Measurements from ENCODE around the gene SERTAD3. TPM values are rescaled to one million over a fixed set of nuclear protein-coding genes. Genes with fewer than 3 reads are reported as not detected.

SERTAD3 gene
- total RNA-seq, 1 experiment from 2014 or later: 26.3 TPM

DNA sequence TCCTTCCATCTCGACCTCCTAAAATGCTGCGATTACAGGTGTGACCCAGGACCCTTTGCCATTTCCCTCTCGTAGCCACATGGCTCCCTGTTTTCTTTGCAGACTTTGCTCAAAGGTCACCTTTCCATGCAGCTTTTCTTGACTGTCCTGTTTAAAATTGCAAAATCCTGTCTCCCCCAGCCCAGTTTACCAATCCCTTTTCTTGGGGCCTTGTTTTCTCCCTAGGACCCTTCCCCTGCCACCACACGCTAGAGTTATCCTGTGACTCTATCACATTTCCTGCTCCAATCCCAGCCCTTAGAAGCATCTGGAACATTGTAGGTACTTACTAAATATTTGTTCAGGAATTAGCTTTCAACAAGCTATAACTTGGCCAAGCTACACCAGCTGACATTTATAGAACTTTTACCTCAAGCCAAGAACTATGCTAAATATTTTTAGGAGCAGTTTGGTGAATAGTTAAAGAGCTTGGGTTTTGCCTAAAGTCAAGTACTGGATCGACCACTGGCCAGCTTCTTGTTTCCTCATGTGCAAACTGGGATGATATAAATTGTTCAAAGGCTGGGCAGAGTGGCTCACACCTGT lies 9.1 kb upstream of the SERTAD3 start:
- Histone ChIP-seq H3K36me3 (ENCODE audit: insufficient read depth, low read length, poor library complexity, severe bottlenecking) (no peaks in the 10 kb centered on the region), H3K4me3 (ENCODE audit: low read depth, low read length, poor library complexity, severe bottlenecking) (no peak overlapping the region), H3K27me3 (replicated peaks; ENCODE audit: insufficient read depth, low read depth, low read length, poor library complexity) (no peaks in the 10 kb centered on the region), H3K27ac (ENCODE audit: low read depth, low read length, poor library complexity, severe bottlenecking) (no peak overlapping the region), H3K4me1 (ENCODE audit: insufficient read depth, low read length, poor library complexity, severe bottlenecking) (no peaks in the 10 kb centered on the region), H3K9me3 (ENCODE audit: low read depth, low read length, poor library complexity, severe bottlenecking) (no peaks in the 10 kb centered on the region)
- TF ChIP-seq EZH2 (IDR thresholded peaks at IDR 0.05; ENCODE audit: borderline replicate concordance, low read depth, low read length, poor library complexity, severe bottlenecking) (no peak), CTCF (conservative IDR thresholded peaks at IDR 0.05; ENCODE audit: low read depth, low read length) (no peak)
- intact Hi-C loops (cut with micrococcal nuclease; ENCODE audit: unreplicated experiment): no loop called here
- BruUV-seq (replicated peaks): no TSS peak
- POLR2A ChIA-PET (ENCODE audit: low non-redundant PET): no interaction called here
- no peak for DNase-seq (ENCODE audit: low spot score)
- CTCF ChIA-PET: interaction anchor here (1.0 kb wide), 1 partner anchor 11 kb away, joined by 3 read pairs; no protein-coding TSS in a partner anchor

DNA sequence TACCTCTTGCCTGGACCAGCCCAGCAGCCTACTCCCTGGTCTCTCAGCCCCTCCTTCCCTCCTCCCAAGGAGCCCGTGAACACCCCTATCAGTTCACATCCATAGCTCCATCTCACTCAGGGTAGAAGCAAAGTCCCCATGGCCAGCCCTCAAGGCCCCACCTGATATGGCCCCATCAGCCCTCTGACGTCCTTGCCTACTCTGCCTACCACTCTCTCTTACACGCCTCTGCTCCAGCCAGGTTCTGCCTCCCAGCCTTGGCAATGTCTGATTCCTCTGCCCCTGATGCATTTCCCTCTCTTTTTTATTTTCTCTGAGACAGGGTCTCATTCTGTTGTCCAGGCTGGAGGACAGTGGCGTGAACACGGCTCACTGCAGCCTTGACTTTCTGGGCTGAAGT lies 7.9 kb upstream of the SERTAD3 start:
- no TSS peak for BruUV-seq (replicated peaks)
- Histone ChIP-seq H3K4me3 (ENCODE audit: low read depth, low read length, poor library complexity, severe bottlenecking) (no peak overlapping the region), H3K27me3 (replicated peaks; ENCODE audit: insufficient read depth, low read depth, low read length, poor library complexity) (no peaks in the 10 kb centered on the region), H3K36me3 (ENCODE audit: insufficient read depth, low read length, poor library complexity, severe bottlenecking) (no peaks in the 10 kb centered on the region), H3K9me3 (ENCODE audit: low read depth, low read length, poor library complexity, severe bottlenecking) (no peaks in the 10 kb centered on the region), H3K27ac (ENCODE audit: low read depth, low read length, poor library complexity, severe bottlenecking) (no peak overlapping the region), H3K4me1 (ENCODE audit: insufficient read depth, low read length, poor library complexity, severe bottlenecking) (no peaks in the 10 kb centered on the region)
- no peak for DNase-seq (ENCODE audit: low spot score)
- no peak for TF ChIP-seq CTCF (conservative IDR thresholded peaks at IDR 0.05; ENCODE audit: low read depth, low read length)
- no peak for TF ChIP-seq EZH2 (IDR thresholded peaks at IDR 0.05; ENCODE audit: borderline replicate concordance, low read depth, low read length, poor library complexity, severe bottlenecking)
- ChIA-PET CTCF (no interaction called here), POLR2A (ENCODE audit: low non-redundant PET) (no interaction called here)
- intact Hi-C loops (cut with micrococcal nuclease; ENCODE audit: unreplicated experiment): no loop called here

DNA sequence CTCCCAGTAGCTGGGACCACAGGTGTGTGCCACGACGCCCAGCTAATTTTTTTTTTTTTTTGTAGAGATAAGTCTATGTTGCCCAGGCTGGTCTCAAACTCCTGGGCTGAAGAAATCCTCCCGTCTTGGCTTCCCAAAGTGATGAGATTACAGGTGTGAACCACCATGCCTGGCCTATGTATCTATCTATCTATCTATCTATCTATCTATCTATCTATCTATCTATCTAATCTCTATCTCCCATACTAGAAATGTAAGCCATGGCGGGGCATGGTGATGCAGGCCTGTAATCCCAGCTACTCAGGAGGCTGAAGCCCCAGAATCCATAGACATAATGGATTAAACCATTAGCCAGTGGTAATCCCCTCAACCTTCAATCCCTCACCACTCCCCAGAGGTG lies 6.5 kb upstream of the SERTAD3 start:
- Histone ChIP-seq H3K27me3 (replicated peaks; ENCODE audit: insufficient read depth, low read depth, low read length, poor library complexity) (no peaks in the 10 kb centered on the region), H3K4me1 (ENCODE audit: insufficient read depth, low read length, poor library complexity, severe bottlenecking) (peaks cover 1% of the 10 kb centered on the region), H3K9me3 (ENCODE audit: low read depth, low read length, poor library complexity, severe bottlenecking) (no peaks in the 10 kb centered on the region), H3K27ac (ENCODE audit: low read depth, low read length, poor library complexity, severe bottlenecking) (no peak overlapping the region), H3K36me3 (ENCODE audit: insufficient read depth, low read length, poor library complexity, severe bottlenecking) (no peaks in the 10 kb centered on the region), H3K4me3 (ENCODE audit: low read depth, low read length, poor library complexity, severe bottlenecking) (no peak overlapping the region)
- ChIA-PET CTCF (no interaction called here), POLR2A (ENCODE audit: low non-redundant PET) (no interaction called here)
- TF ChIP-seq CTCF (conservative IDR thresholded peaks at IDR 0.05; ENCODE audit: low read depth, low read length): no peak
- intact Hi-C loops (cut with micrococcal nuclease; ENCODE audit: unreplicated experiment): no loop called here
- DNase-seq (ENCODE audit: low spot score): no peak
- BruUV-seq (replicated peaks): no TSS peak

All from A673 (cell line).